HCT116 (cell line): ENCODE measurements around the gene SLC25A36.

Experiments used
- CEBPB ChIP-seq: IDR thresholded peaks from 2 replicates; pipeline ENCODE4 v1.6.1; 2012; ENCODE audit warnings: low read depth
- CTCF ChIP-seq, 3 experiments: fragments of 200-600 bp in 1 of 3; sonication (generic) in 1 of 3; IDR thresholded peaks in 2 of 3; conservative IDR thresholded peaks in 1 of 3; 2 replicates each; pipeline ENCODE4 v1.5.1; 2012 to 2017; ENCODE audit warnings: low read depth in 2 of 3, low read length in 2 of 3, antibody characterized with exemption in 1 of 3, borderline replicate concordance in 1 of 3, control low read depth in 1 of 3, mild to moderate bottlenecking in 1 of 3, mixed read lengths in 1 of 3, mixed run types in 1 of 3, moderate library complexity in 1 of 3; ENCODE audit not compliant: insufficient read depth in 1 of 3
- EZH2 ChIP-seq: fragments of 200-600 bp; sonication (generic); IDR thresholded peaks from 2 replicates; pipeline ENCODE4 v1.6.1; 2017; ENCODE audit warnings: antibody characterized with exemption, mixed run types
- EZH2phosphoT487 ChIP-seq: fragments of 200-600 bp; IDR thresholded peaks from 2 replicates; pipeline ENCODE4 v1.6.1; 2018; ENCODE audit warnings: antibody characterized with exemption, borderline replicate concordance
- POLR2A ChIP-seq: IDR thresholded peaks from 2 replicates; pipeline ENCODE4 v1.7.0; 2011; ENCODE audit warnings: borderline replicate concordance; ENCODE audit not compliant: insufficient read depth, insufficient read length; ENCODE audit errors: extremely low read depth

DNA sequence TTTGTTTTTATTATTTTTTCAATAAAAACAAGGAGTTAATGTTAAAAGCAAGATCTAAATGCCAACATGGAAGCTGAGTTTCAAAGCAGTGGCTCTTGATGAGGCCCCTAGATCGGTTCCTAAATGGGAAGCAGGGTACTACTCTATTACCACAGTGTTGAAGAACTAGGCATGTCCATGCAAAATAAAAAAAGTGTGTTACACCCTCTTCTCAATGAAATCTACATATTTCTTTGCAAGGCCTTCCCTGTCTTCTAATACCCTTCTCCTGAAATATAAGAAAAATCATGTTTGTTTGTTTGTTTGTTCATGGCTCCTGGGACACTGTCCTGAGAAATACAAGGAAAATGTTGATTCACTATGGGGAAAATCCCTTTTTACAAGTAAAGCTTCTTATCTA, 12.2 kb upstream of the SLC25A36 start:
- TF ChIP-seq POLR2A (no peak), CTCF (IDR thresholded peaks at IDR 0.05 in 2 of 3, conservative IDR thresholded peaks at IDR 0.05 in 1 of 3; ENCODE audit: borderline replicate concordance in 1 of 3, insufficient read depth in 1 of 3, low read depth in 2 of 3, low read length in 2 of 3) (no peak), EZH2phosphoT487 (no peak), EZH2 (no peak), CEBPB (no peak)
